Osteoblast (primary cell): ENCODE results near the gene MXI1. TPM values are rescaled to one million over a fixed set of nuclear protein-coding genes. Genes with fewer than 3 reads are reported as not detected.

Source experiments
- DNase-seq: peaks from one replicate; pipeline ENCODE4 v3.0.0; 2011; ENCODE audit warnings: low spot score, mixed read lengths; ENCODE audit not compliant: insufficient read length; ENCODE audit errors: missing footprints
- H2AFZ ChIP-seq: 2 replicates; pipeline ENCODE4 v1.6.0; 2011; ENCODE audit warnings: mild to moderate bottlenecking, low read length
- H3K27ac ChIP-seq: 2 replicates; pipeline ENCODE4 v1.5.1; 2011; ENCODE audit warnings: mild to moderate bottlenecking, low read depth, low read length, moderate library complexity
- H3K27me3 ChIP-seq: 2 replicates; pipeline ENCODE4 v1.6.0; 2012; ENCODE audit warnings: mild to moderate bottlenecking, control low read depth, inconsistent platforms, low read length, moderate library complexity; ENCODE audit not compliant: insufficient read depth
- H3K36me3 ChIP-seq: 2 replicates; pipeline ENCODE4 v1.5.1; 2011; ENCODE audit warnings: mild to moderate bottlenecking, low read length, control low read depth, moderate library complexity; ENCODE audit not compliant: insufficient read depth
- H3K4me1 ChIP-seq: 2 replicates; pipeline ENCODE4 v1.5.1; 2011; ENCODE audit warnings: mild to moderate bottlenecking, low read length, control low read depth, moderate library complexity; ENCODE audit not compliant: insufficient read depth
- H3K4me2 ChIP-seq: 2 replicates; pipeline ENCODE4 v1.6.0; 2011; ENCODE audit warnings: mild to moderate bottlenecking, low read length; ENCODE audit not compliant: insufficient read depth
- H3K4me3 ChIP-seq: fragments of 200-600 bp; sonication (generic); 3 replicates; pipeline ENCODE4 v1.5.1; 2012; ENCODE audit warnings: mild to moderate bottlenecking, low read length, inconsistent platforms; ENCODE audit not compliant: insufficient read depth
- H3K79me2 ChIP-seq: 2 replicates; pipeline ENCODE4 v1.6.0; 2012; ENCODE audit warnings: mild to moderate bottlenecking, low read length, control low read depth, inconsistent platforms; ENCODE audit not compliant: insufficient read depth
- H3K9me3 ChIP-seq: 2 replicates; pipeline ENCODE4 v1.5.1; 2011; ENCODE audit warnings: low read depth, low read length, control low read depth
- H4K20me1 ChIP-seq: 2 replicates; pipeline ENCODE4 v1.6.0; 2012; ENCODE audit warnings: mild to moderate bottlenecking, low read length, control low read depth; ENCODE audit not compliant: insufficient read depth
- CTCF ChIP-seq: IDR thresholded peaks from 2 replicates; pipeline ENCODE4 v1.5.1; 2011; ENCODE audit warnings: mild to moderate bottlenecking, low read depth, low read length, moderate library complexity; ENCODE audit errors: extremely low read depth
- total RNA-seq: library from RNA; depleted of rRNA; stranded (reverse); fragments of >200 nt; gene quantifications from 2 replicates; pipeline ENCODE4 v1.2.3, GENCODE V29; 2012

MXI1 gene
- total RNA-seq, 1 donor = 41.6 TPM

- DNase-seq = no peak
- Histone ChIP-seq H3K36me3 (peaks cover 22% of the 10 kb centered on the region), H3K4me1 (no peaks in the 10 kb centered on the region), H3K9me3 (no peaks in the 10 kb centered on the region), H3K27me3 (no peaks in the 10 kb centered on the region), H4K20me1 (peaks cover 4% of the 10 kb centered on the region), H3K79me2 (no peaks in the 10 kb centered on the region), H3K4me2 (no peak overlapping the region), H3K27ac (no peak overlapping the region), H2AFZ (no peak overlapping the region), H3K4me3 (no peak overlapping the region)
- no peak for TF ChIP-seq CTCF
Measured at GRCh38 chr10:110284262-110284661, 76.9 kb downstream of the MXI1 start.

DNA sequence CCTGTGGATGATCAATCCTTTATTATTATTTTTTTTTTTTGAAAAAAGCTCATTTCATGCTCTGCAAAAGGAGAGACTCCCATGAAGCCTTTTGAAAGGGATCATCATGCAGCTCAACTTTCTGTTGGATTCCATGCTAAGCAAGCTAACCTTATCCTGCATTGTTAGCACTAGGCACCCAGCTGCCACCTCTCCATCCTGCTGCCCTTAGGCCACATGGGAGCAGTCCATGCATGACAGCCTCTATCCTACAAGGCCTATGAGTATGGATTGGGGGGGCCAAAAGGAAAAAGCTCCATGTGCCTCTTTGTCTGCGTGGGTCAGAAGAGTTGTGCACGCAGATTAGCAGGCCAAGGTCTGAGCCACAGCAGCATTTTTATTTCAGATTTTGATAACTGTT, 78.1 kb downstream of the MXI1 start:
- no peaks in the 10 kb centered on the region for H3K4me1 ChIP-seq
- no peak for TF ChIP-seq CTCF
- no peak for DNase-seq
- H3K36me3 ChIP-seq = peaks cover 26% of the 10 kb centered on the region
- H3K27ac ChIP-seq = no peak overlapping the region
- no peak overlapping the region for H3K4me2 ChIP-seq
- peaks cover 4% of the 10 kb centered on the region for H4K20me1 ChIP-seq
- no peak overlapping the region for H2AFZ ChIP-seq
- H3K4me3 ChIP-seq = no peak overlapping the region
- H3K27me3 ChIP-seq = no peaks in the 10 kb centered on the region
- H3K79me2 ChIP-seq = no peaks in the 10 kb centered on the region
- H3K9me3 ChIP-seq = no peaks in the 10 kb centered on the region

DNA sequence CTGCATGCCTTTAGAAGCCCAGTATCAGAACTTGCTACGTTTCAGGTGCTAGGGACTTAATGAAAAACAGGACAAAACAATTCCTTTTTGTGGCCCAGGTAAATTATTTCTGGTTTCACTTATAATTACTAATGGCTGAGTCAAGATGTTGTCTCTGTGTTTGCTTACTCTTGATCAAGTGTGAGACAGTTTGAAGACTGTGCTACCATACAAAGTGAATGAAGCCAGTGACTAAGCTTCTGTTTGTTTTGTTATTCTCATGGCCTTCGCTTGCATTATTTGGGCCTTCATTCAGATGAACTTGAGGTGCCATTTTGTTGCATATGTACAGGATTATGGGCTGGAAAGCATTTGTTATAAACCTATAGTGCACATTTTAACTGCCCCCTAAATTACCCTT, 79.4 kb downstream of the MXI1 start:
- no peaks in the 10 kb centered on the region for H3K27me3 ChIP-seq
- H3K9me3 ChIP-seq = no peaks in the 10 kb centered on the region
- DNase-seq = no peak
- no peak overlapping the region for H2AFZ ChIP-seq
- no peak for TF ChIP-seq CTCF
- H3K79me2 ChIP-seq = no peaks in the 10 kb centered on the region
- no peaks in the 10 kb centered on the region for H3K4me1 ChIP-seq
- peaks cover 39% of the 10 kb centered on the region for H3K36me3 ChIP-seq
- no peak overlapping the region for H3K27ac ChIP-seq
- peaks cover 4% of the 10 kb centered on the region for H4K20me1 ChIP-seq
- H3K4me3 ChIP-seq = no peak overlapping the region
- no peak overlapping the region for H3K4me2 ChIP-seq

DNA sequence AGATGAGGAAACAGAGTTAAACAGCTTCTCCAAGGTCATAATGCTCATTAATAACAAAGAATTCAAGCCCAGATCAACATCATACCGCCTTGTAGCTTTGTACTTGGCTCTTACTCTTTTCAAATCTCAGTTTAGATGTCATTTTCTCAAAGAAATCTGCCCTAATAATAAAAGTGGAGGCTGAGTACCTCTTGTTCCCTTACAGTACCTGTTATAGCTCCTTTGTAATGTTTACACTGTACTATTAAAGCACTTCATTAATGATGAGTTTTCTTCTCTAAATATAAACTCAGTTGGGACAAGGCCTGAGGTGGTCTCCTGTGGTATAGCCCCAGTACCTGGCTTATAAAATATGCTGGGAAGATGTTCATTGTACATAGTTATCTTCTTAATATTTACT, 89.6 kb downstream of the MXI1 start:
- no peak for DNase-seq
- no peak for TF ChIP-seq CTCF
- Histone ChIP-seq H3K4me2 (no peak overlapping the region), H3K79me2 (peaks cover 35% of the 10 kb centered on the region), H3K27me3 (no peaks in the 10 kb centered on the region), H3K27ac (no peak overlapping the region), H3K9me3 (no peaks in the 10 kb centered on the region), H3K4me1 (peaks cover 3% of the 10 kb centered on the region), H3K36me3 (peaks cover 86% of the 10 kb centered on the region), H3K4me3 (no peak overlapping the region), H4K20me1 (peaks cover 23% of the 10 kb centered on the region), H2AFZ (no peak overlapping the region)
